ENCODE measurements around the gene HEYL. TPM values are rescaled to one million over a fixed set of nuclear protein-coding genes. Genes with fewer than 3 reads are reported as not detected.

Gene HEYL
- total RNA-seq, 4 donors from 2014 or later = 11.4 to 19.2 (median 14.3) TPM

DNA sequence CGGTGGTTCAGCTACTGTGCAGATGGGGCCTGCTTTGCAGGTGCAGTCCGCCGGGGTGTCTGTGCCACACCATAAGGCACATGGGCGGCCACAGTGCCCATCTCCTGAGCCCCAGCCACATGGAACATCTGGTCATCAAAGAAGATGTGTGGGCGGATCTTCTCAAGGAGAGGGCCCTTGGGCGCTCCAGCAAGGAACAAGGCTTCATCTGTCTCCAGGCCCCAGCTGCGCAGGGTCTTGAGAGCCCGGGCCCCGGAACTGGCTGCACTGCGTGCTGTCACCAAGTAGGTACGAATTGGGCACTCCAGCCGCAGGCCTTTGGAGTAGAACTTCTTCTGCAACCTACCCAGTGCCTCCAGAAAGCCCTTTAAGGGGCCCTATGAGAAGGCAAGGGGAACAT, 19.7 kb upstream of the HEYL start:
- Histone ChIP-seq H3K27me3 (no peaks in the 10 kb centered on the region), H3K4me3 (no peak overlapping the region), H3K36me3 (no peaks in the 10 kb centered on the region), H3K27ac (no peak overlapping the region), H3K9me3 (no peaks in the 10 kb centered on the region), H3K4me1 (peaks cover 0 to under 1% (median 0%) of the 10 kb centered on the region in 4 donors)
- TF ChIP-seq EP300 (IDR thresholded peaks at IDR 0.05) = no peak
- TF ChIP-seq, protein P1, sequence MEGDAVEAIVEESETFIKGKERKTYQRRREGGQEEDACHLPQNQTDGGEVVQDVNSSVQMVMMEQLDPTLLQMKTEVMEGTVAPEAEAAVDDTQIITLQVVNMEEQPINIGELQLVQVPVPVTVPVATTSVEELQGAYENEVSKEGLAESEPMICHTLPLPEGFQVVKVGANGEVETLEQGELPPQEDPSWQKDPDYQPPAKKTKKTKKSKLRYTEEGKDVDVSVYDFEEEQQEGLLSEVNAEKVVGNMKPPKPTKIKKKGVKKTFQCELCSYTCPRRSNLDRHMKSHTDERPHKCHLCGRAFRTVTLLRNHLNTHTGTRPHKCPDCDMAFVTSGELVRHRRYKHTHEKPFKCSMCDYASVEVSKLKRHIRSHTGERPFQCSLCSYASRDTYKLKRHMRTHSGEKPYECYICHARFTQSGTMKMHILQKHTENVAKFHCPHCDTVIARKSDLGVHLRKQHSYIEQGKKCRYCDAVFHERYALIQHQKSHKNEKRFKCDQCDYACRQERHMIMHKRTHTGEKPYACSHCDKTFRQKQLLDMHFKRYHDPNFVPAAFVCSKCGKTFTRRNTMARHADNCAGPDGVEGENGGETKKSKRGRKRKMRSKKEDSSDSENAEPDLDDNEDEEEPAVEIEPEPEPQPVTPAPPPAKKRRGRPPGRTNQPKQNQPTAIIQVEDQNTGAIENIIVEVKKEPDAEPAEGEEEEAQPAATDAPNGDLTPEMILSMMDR (IDR thresholded peaks at IDR 0.05) = no peak
- TF ChIP-seq POLR2A (IDR thresholded peaks at IDR 0.05) = no peak
- no peak for DNase-seq (ENCODE audit: low spot score in 2 of 2)
- WGBS, 2 donors = 82 to 84% methylated on average over 12 of the region's 12 CpGs

DNA sequence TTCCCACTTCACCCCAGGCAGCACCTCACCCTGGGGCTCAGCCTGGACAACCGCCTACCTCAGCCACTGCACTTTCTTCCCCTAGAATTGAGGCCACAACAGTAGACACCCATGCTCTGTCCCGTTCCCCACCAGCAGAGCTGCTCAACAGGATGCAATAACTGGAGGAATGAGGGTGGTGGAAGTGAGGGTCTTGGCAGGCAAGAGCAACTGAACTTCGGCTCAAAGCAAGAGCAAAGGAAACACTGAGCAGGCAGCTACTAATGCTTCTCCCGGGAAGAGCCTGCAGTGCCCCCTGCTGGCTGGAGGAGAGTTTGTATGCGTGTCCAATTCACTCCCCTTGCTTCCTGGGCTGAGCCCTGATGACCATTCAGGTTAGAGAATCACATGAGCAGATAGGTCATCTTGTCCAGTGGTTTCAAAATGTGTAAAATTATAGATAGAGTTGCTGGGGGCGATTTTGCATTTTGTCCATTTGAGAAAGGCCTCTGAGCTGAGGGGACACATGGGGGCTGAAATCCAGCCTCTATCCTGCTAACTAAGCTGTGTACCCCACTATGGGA, 18.6 kb upstream of the HEYL start:
- TF ChIP-seq POLR2A (IDR thresholded peaks at IDR 0.05) = no peak
- TF ChIP-seq, protein P1 (IDR thresholded peaks at IDR 0.05) = peak; percentile 54 to 68 (median 57)
- Histone ChIP-seq H3K27ac (no peak overlapping the region), H3K9me3 (no peaks in the 10 kb centered on the region), H3K4me3 (no peak overlapping the region), H3K27me3 (no peaks in the 10 kb centered on the region), H3K4me1 (peaks cover 0 to 12% (median 3%) of the 10 kb centered on the region in 4 donors), H3K36me3 (no peaks in the 10 kb centered on the region)
- DNase-seq (ENCODE audit: low spot score in 2 of 2) = no peak
- 22 to 24% methylated on average over 6 of the region's 6 CpGs for WGBS, 2 donors

DNA sequence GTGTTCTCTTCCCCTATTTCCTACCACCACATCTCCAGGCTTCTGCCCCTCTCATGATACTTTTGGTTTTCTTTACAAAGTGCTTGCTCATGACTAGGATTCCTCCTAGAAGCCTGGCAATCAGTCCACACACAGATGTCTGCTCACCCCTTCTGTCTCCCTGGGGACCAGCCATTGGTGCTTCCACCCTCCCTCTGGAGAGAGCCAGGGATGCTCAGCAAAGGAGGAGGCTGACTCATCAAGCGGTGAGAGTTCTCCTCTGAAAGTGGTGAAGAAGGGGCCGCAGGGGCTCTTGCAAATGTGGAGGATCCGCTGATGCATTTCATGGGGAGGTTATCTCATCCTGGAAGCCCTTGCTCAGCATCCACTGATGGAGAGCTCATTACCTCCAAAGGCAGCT, 18.0 kb upstream of the HEYL start:
- no peak for TF ChIP-seq EP300 (IDR thresholded peaks at IDR 0.05)
- H3K4me1 ChIP-seq = peaks cover 0 to 18% (median 3%) of the 10 kb centered on the region in 4 donors
- WGBS, 2 donors = 84 to 86% methylated on average over 3 of the region's 3 CpGs

DNA sequence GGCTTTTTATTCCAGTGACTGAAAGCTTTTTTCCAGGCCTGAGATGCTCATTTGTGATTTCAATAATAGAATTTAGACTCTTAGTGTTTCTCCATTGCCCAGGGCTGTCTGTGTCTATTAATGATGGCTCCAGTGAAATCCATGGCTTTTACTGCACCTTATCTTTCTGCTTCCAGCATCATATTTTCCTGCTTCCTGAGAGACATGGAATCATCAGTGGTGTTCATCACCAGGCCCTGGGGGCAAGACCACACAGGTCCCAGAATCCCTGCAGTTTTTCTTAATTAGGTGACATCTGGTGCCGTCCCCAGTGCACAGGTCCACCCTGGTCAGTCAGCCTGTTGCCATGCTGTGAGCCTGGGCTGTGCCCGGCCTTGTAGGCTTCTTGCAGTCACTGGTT, 16.9 kb upstream of the HEYL start:
- Histone ChIP-seq H3K36me3 (no peaks in the 10 kb centered on the region), H3K4me3 (no peak overlapping the region), H3K4me1 (peaks cover 0 to 21% (median 3%) of the 10 kb centered on the region in 4 donors), H3K9me3 (no peaks in the 10 kb centered on the region), H3K27me3 (no peaks in the 10 kb centered on the region), H3K27ac (no peak overlapping the region)
- 78 to 87% methylated on average over 2 of the region's 2 CpGs for WGBS, 2 donors
- no peak for DNase-seq (ENCODE audit: low spot score in 2 of 2)
- TF ChIP-seq, protein P1 (IDR thresholded peaks at IDR 0.05) = no peak
- TF ChIP-seq POLR2A (IDR thresholded peaks at IDR 0.05) = no peak
- TF ChIP-seq EP300 (IDR thresholded peaks at IDR 0.05) = no peak

More for the DNA sequence above, 18.0 kb upstream of the HEYL start:
- Histone ChIP-seq H3K27ac (no peak overlapping the region), H3K27me3 (no peaks in the 10 kb centered on the region), H3K4me3 (no peak overlapping the region), H3K36me3 (no peaks in the 10 kb centered on the region), H3K9me3 (no peaks in the 10 kb centered on the region)
- DNase-seq (ENCODE audit: low spot score in 2 of 2) = no peak

DNA sequence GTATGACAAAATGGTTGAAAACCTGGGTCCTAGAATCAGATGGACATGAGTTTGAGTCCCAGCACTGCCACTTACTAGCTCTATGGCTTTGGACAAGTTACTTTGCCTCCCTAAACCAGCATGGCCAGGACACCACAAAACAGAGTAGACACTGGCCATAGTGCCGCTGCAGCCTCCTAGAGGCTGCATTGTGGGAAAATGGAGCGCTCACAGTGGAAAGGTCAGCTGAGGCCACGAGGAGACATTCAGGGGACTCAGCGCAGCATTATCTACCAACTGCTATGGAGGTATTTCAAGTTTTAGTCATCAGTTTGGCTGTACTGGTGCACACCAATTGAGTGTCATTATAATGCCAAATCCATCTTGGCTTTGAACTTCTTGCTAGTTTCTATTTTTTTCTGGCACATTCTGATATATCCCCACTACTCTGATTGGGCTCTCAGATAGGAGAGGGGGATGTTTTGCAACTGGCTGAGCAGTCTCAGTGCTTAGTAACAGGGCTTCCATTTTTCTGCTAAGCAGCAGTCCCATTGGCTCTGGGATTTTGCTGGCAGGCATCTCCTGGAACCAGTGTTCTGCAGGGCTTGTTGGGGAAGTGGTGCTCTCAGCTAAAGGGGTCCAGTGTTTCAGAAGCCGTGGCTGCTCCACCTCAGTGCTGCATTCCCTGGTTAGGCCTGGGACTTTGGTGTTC, 16.3 kb upstream of the HEYL start:
- WGBS, 2 donors = 78 to 79% methylated on average over 5 of the region's 5 CpGs
- no peaks in the 10 kb centered on the region for H3K27me3 ChIP-seq
- H3K4me1 ChIP-seq = peaks cover 0 to 21% (median 3%) of the 10 kb centered on the region in 4 donors
- TF ChIP-seq POLR2A (IDR thresholded peaks at IDR 0.05) = no peak
- no peak for TF ChIP-seq EP300 (IDR thresholded peaks at IDR 0.05)
- TF ChIP-seq, protein P1 (IDR thresholded peaks at IDR 0.05) = no peak
- DNase-seq (ENCODE audit: low spot score in 2 of 2) = no peak
- H3K9me3 ChIP-seq = no peaks in the 10 kb centered on the region
- no peaks in the 10 kb centered on the region for H3K36me3 ChIP-seq
- no peak overlapping the region for H3K27ac ChIP-seq
- no peak overlapping the region for H3K4me3 ChIP-seq

Measured in tibial nerve (tissue), 4 donors.